ENCODE data around the gene ITGA2. TPM values are rescaled to one million over a fixed set of nuclear protein-coding genes. Genes with fewer than 3 reads are reported as not detected.

ITGA2 gene
- total and polyA plus RNA-seq, 9 of the 15 experiments (the other 6 are each of a cell fraction or from before 2014, with no cell fraction given) = 0.01 to 0.09 (median 0.03) TPM; not detected in 5

DNA sequence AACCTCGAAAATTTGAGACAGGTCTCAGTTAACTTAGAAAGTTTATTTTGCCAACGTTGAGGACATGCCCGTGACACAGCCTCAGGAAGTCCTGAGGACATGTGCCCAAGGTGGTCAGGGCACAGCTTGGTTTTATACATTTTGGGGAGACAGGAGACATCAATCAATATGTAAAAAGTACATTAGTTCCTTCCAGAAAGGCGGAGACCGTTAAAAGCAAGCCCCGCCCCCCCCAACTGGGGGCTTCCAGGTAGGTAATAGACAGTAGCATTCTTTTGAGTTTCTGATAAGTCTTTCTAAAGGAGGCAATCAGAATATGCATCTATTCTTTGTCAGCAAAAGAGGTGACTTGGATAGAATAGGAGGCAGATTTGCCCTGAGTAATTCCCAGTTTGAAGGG is 121.0 kb downstream of the ITGA2 start (continued):
- TF ChIP-seq, protein P1, sequence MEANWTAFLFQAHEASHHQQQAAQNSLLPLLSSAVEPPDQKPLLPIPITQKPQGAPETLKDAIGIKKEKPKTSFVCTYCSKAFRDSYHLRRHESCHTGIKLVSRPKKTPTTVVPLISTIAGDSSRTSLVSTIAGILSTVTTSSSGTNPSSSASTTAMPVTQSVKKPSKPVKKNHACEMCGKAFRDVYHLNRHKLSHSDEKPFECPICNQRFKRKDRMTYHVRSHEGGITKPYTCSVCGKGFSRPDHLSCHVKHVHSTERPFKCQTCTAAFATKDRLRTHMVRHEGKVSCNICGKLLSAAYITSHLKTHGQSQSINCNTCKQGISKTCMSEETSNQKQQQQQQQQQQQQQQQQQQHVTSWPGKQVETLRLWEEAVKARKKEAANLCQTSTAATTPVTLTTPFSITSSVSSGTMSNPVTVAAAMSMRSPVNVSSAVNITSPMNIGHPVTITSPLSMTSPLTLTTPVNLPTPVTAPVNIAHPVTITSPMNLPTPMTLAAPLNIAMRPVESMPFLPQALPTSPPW (CRISPR knock-in tag; IDR thresholded peaks at IDR 0.05) = no peak
- TF ChIP-seq ZNF174 (CRISPR knock-in tag; IDR thresholded peaks at IDR 0.05) = no peak
- no peak for TF ChIP-seq TCF7 (IDR thresholded peaks at IDR 0.05; ENCODE audit: borderline replicate concordance)
- no peak for TF ChIP-seq FOXP1 (CRISPR knock-in tag; IDR thresholded peaks at IDR 0.05)

- CTCF ChIA-PET (ENCODE audit: low intra/inter-chr PET ratio) = no interaction called here
Observed at GRCh38 chr5:53111139-53111538, 122.0 kb downstream of the ITGA2 start.

More at GRCh38 chr5:53111139-53111538, 122.0 kb downstream of the ITGA2 start:
- Histone ChIP-seq H4K20me1 (replicated peaks; ENCODE audit: control insufficient read depth, insufficient read depth, low read length) (no peaks in the 10 kb centered on the region), H3K79me2 (ENCODE audit: control insufficient read depth, insufficient read depth, low read length) (peaks cover 32% of the 10 kb centered on the region), H3K9me1 (ENCODE audit: control insufficient read depth, insufficient read depth, low read length) (no peaks in the 10 kb centered on the region), H3K27ac (ENCODE audit: extremely low read depth, low read depth, low read length) (peak overlapping the region; percentile 80; the same call in 1 of the 3 replicates), H3K4me1 (replicated peaks in 1 of 2; ENCODE audit: control insufficient read depth in 2 of 2, insufficient read depth in 2 of 2, low read length in 2 of 2) (peaks cover 5 to 9% of the 10 kb centered on the region in 2 experiments; a peak in 2 of 5 replicates), H3K9me3 (replicated peaks; ENCODE audit: control insufficient read depth, insufficient read depth, low read depth, low read length) (no peaks in the 10 kb centered on the region; the same call in 1 of the 2 replicates), H3K4me3 (peak overlapping the region; percentile 63), H2AFZ (ENCODE audit: low read depth, low read length) (no peak overlapping the region), H3K27me3 (ENCODE audit: control insufficient read depth in 2 of 2, insufficient read depth in 2 of 2, low read length in 2 of 2) (no peaks in the 10 kb centered on the region), H3K36me3 (ENCODE audit: control insufficient read depth, insufficient read depth, low read length) (peaks cover 6% of the 10 kb centered on the region), H3K4me2 (ENCODE audit: insufficient read depth, low read length) (peak overlapping the region; percentile 98), H3K9ac (ENCODE audit: insufficient read depth in 1 of 2, low read depth in 2 of 2, low read length in 2 of 2) (peak overlapping the region in 1 of 2 experiments; percentile 88; a peak in 3 of 4 replicates)
- intact Hi-C loops (cut with micrococcal nuclease) = no loop called here
- DNase-seq (ENCODE audit: extremely low read depth in 1 of 4, low spot score in 3 of 4) (no peak), ATAC-seq (no peak), FAIRE-seq (no peak)
- WGBS (ENCODE audit: insufficient coverage, low coverage, missing lambda C conversion rate) = 80% methylated on average over 1 of the region's 1 CpG
- BruUV-seq (replicated peaks) = no TSS peak
- in situ Hi-C loops (cut with MboI) = no loop called here
- TF ChIP-seq C11orf30 (IDR thresholded peaks at IDR 0.05; ENCODE audit: low read depth) (peak; percentile 66), ZNF253 (CRISPR knock-in tag; conservative IDR thresholded peaks at IDR 0.05) (no peak), MTF1 (CRISPR knock-in tag; IDR thresholded peaks at IDR 0.05; ENCODE audit: borderline replicate concordance) (no peak), MAFF (IDR thresholded peaks at IDR 0.05; ENCODE audit: low read length) (peak; percentile 45; the same call in 1 of the 2 replicates), FOXJ2 (tag; IDR thresholded peaks at IDR 0.05) (no peak), MECOM (CRISPR knock-in tag; IDR thresholded peaks at IDR 0.05) (no peak), EP300 (IDR thresholded peaks at IDR 0.05; ENCODE audit: low read length) (no peak), MAFK (IDR thresholded peaks at IDR 0.05; ENCODE audit: low read length) (0 out of 2 replicates have a peak, but pooled peaks have one; percentile 20), CREB1 (IDR thresholded peaks at IDR 0.05) (no peak), CREB1 (CRISPR knock-in tag; IDR thresholded peaks at IDR 0.05) (no peak), SUPT5H (IDR thresholded peaks at IDR 0.05) (no peak), ZNF316 (IDR thresholded peaks at IDR 0.05) (peak; percentile 70)
- POLR2A ChIA-PET = no interaction called here

Data from K562 (cell line).